HG02610 (cell line): ENCODE data around the gene SAMD5.
"Not testable (repeated sequence)": the region's sequence is repeated elsewhere in the genome, so short reads cannot be mapped to it uniquely, and the experiment has no call there.

Source experiments
- ATAC-seq: cut with Tn5 transposase; IDR thresholded peaks from one replicate; pipeline ENCODE4 v1.9.1; 2021; ENCODE audit warnings: mild to moderate bottlenecking, moderate library complexity; ENCODE audit not compliant: unreplicated experiment

The SAMD5 gene

DNA sequence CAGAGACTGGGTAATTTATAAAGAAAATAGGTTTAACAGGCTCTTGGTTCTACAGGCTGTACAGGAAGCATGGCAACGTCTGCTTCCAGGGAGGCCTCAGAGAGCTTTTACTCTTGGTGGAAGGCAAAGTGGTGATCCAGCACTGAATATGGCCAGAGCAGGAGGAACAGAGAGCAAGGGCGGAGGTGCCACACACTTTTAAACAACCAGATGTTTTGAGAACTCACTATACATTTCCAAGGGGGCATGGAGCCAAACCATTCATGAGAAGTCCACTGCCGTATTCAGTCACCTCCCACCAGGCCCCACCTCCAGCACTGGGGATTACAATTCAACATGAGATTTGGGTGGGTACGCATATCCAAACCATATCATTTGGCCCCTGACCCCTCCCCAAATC lies 18.7 kb downstream of the SAMD5 start:
- no peak for ATAC-seq

DNA sequence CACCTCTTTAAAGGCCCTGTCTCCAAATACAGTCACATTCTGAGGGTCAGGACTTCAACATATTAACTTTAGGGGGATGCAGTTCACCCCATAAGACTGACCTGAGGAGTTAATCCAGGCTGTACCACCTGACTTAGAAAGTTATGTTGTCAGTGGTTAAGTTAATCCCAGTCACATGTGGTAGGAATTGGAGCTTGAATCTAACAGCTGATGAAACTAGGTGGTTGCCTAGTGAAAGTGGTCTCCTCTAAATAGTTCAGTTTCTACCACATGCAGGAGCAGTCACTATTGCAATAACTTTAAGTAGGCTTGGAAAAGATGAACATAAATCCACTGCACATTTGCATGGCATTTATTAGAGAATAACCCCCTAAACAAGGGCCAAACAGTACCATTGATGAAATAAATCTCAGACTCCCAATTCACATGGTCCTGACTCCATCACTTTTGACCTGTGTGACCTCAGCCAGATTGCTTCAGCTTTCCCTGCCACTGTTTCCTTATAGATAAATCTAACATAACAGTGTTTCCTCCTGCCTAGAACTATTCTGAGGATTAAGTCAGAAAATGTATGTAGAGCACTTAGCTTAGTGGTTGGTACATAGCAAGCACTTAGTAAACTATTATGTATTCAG lies 20.1 kb downstream of the SAMD5 start:
- ATAC-seq: no peak

GRCh38 chr6:147530132-147531060 lies 21.9 kb downstream of the SAMD5 start:
- peak; percentile 61 for ATAC-seq

DNA sequence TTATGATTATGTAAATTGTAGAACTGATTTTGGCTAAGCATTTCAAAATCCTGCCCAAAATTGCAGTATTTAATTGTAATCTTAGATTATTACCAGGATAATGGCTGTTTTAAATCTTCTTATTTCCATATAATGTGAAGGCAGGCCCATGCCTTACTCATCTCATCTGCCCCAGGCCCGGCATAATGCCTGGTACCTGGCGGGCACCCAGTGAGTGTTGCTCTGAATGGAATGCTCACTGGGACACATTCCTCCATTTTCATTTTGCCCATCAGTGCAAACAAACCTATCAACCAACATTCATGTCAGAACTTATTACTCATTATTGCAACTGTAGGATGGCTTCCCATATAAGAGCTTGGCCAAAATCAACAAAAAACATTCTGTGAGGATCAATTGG lies 22.8 kb downstream of the SAMD5 start:
- no peak for ATAC-seq

DNA sequence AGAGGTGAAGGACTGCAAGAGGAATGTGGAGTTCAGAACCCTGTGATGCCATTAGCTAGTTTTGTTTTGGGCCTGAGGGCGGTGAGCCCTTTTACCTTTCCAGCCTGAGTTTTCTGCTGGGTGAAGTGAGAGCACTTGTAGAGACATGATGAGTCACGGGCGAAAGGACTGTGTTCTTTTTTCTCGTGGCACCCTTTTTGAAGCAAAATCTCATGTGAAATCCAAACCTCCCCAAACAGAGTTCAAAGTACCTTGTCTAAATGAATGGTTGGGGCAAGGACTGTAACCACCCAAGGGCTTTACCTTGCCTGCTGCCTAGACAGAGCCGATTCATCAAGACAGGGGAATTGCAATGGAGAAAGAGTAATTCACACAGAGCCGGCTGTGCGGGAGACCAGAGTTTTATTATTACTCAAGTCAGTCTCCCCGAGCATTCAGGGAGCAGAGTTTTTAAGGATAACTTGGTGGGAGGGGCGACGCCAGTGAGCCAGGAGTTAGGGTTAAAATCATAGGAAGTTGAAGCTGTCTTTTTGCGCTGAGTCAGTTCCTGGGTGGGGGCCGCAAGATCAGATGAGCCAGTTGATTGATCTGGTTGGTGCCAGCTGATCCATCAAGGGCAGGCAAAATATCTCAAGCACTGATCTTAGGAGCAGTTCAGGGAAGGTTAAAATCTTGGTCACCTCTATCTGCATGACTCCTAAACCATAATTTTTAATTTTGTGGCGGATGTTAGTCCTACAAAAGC lies 25.8 kb downstream of the SAMD5 start:
- no peak for ATAC-seq

GRCh38 chr6:147538821-147539220 lies 30.3 kb downstream of the SAMD5 start:
- no peak for ATAC-seq

DNA sequence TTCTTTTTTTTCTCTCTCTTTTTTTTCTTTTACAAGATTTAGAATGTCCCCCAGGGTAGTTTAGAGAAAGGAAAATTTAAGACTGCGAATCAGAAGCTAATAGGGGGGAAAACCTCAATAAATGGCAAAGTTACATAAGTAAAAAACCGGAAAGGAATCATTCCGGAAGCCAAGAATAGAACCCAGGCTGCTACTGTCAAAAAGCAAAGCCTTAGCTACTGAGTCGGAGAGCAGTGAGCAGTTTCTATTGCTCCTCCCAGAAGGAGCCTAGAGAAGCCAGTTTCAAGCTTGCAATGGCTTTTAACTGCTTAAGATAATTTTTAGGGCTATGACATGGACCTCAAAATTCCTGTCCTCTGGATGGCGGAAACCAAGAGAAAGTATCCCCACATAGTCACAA lies 31.6 kb downstream of the SAMD5 start:
- ATAC-seq: no peak

DNA sequence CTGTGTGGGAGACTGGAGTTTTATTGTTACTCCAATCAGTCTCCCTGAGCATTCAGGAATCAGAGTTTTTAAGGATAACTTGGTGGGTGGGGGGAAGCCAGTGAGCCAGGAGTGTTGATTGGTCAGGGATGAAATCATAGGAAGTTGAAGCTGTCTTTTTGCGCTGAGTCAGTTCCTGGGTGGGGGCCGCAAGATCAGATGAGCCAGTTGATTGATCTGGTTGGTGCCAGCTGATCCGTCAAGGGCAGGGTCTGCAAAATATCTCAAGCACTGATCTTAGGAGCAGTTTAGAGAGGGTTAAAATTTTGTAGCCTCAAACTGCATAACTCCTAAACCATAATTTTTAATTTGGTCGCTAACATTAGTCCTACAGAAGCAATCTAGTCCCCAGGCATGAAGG lies 33.9 kb downstream of the SAMD5 start:
- ATAC-seq: not testable (repeated sequence)

GRCh38 chr6:147544420-147544819 lies 35.9 kb downstream of the SAMD5 start:
- ATAC-seq: no peak

- no peak for ATAC-seq
Observed at GRCh38 chr6:147546501-147547368, 38.2 kb downstream of the SAMD5 start.

GRCh38 chr6:147547369-147547902 lies 38.9 kb downstream of the SAMD5 start:
- no peak for ATAC-seq

DNA sequence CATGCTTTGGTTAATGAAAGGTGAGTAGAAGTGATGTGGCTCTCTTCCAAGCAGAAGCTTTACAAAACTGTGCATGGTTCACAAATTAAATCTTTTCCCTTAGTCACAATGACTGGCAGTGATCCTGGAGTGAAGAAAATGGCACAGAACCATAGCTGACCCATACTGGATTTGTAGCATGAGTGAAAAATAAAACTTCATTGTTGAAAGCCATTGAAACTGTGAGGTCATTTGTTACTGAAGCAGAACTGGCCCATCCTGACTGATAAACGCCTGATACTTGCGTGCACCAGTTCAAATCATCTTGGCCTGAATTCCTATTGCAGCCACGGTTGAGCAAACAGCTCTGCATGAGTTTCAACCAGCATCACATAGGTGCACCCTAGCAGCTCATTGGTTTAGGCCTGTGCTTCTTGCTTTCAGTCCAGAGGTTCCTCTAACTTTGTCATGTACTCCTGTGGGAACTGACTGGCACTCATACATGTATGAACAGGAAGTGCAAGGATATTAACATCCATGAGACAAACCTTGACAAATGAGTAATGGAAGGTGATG lies 40.5 kb downstream of the SAMD5 start:
- no peak for ATAC-seq

GRCh38 chr6:147549531-147549930 lies 41.0 kb downstream of the SAMD5 start:
- no peak for ATAC-seq

DNA sequence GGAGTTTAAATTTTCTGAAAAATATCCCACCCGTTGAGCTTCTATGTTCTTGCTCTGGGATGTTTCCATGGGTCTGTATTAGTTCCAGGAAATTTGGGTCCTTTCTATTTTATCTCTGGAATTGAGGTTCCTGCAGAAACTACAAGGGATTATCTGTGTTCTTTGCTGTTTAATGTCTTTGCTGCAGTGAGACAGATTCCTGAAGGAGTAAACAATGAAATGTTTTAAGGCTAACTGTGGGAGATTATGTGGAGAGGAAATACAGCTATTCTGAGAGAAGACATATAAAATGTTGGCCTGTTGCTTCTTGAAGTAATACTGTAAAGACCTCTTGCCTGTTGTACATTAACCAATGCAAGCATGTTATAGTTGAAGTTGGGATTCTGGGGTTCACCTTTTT lies 43.5 kb downstream of the SAMD5 start:
- no peak for ATAC-seq

- no peak for ATAC-seq
Observed at GRCh38 chr6:147553099-147553498, 44.6 kb downstream of the SAMD5 start.

GRCh38 chr6:147554281-147554680 lies 45.8 kb downstream of the SAMD5 start:
- no peak for ATAC-seq

DNA sequence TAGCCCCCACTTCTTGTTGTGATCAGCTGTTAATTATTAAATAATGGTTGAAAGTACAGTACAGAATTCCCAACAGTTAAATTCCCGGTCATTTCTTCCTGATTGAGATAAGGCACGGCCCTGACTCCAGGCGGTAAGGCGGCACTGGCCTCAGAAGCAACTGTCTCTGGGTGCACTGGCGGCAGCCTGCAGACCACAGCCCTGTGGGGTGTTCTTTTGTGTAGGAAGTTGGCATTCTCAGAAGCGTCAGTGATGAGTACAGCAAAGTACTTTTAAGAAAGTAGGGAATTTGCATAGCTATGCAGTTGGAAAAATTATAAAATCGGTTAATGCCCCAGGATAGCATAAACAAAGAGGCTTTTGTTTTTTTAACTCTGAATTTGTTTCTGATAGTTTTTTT lies 50.5 kb downstream of the SAMD5 start:
- ATAC-seq: no peak

GRCh38 chr6:147560670-147561069 lies 52.2 kb downstream of the SAMD5 start:
- ATAC-seq: no peak

DNA sequence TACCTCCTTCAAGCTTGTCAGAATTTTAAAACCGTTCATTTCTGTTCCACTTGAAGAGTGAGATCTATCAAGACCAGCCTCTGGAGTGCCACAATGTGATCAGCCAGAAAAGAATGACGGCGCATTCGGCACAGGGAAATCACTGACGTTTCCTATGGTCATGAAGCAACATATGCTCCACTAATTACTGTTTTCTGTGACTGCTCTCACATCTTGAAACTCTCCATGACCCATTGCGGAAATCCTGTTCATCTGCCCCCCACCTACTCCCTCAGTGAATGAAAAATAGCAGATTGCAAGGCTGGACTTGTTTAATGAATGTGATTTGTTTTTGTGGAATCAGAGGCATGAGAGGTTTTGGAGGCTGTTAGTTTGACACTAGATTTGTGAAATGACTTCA lies 53.2 kb downstream of the SAMD5 start:
- no peak for ATAC-seq

DNA sequence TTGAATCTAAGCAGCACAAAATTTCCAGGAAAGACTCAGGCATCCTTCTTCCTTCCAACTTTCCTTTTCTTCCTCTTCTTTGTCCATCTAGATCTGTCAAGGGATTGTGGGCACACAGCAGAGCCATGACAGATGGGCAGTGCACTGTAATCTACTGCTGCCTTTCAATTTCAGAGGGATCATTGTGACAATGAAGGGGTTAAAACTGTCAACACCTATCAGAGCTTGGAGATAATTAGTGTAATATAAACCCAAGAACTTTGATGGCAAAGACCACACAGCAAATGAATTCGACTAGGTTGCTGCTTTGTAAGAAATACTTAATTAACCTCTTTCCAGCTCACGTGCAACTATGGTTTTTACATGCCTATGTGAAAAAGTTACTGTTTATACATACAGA lies 55.0 kb downstream of the SAMD5 start:
- no peak for ATAC-seq
